Omental fat pad (tissue), 4 donors: Measurements from ENCODE around the gene PDZD2. TPM values are rescaled to one million over a fixed set of nuclear protein-coding genes. Genes with fewer than 3 reads are reported as not detected.

ENCODE experiments used
- ATAC-seq: fragments of 150-250 bp; one replicate; pipeline ENCODE4 v1.9.1; 2016; ENCODE audit warnings: mild to moderate bottlenecking, moderate library complexity; ENCODE audit not compliant: low FRiP score
- DNase-seq: peaks from one replicate; pipeline ENCODE4 v3.0.0-alpha.2; 2019; ENCODE audit warnings: low spot score
- CTCF ChIP-seq, 3 donors: fragments of 450-650 bp; IDR thresholded peaks; one replicate each; pipeline ENCODE4 v1.5.1; 2016 to 2017; ENCODE audit warnings: antibody characterized with exemption in 3 of 3, mild to moderate bottlenecking in 3 of 3, moderate library complexity in 2 of 3
- total RNA-seq, 4 donors: library from RNA; depleted of rRNA; stranded (reverse); fragments of >200 nt; gene quantifications; one replicate each; pipeline ENCODE4 v1.1.0, GENCODE V29; 2016

Gene PDZD2
- total RNA-seq, 4 donors from 2014 or later = 43.5 to 113 (median 55.7) TPM

DNA sequence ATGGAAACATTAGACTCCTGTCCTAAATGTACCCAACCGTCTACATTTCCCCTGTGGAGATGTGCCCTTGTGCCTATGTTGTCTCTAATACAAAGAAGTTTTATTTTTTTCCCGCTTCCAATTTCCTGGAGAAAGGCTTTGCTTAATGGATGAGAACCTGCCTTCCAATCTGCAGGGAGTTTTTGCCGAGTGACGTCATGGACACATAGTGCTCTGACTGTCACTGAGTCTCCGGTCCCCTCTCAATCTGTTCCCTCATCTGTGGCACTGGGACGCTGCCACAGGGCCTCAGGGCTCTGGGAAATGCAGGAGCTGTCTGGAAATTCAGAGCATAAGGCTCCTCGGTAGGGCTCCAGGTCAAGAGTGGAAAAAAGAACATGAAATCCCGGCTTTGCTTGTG lies 144.8 kb downstream of the PDZD2 start:
- DNase-seq = no peak
- no peak for TF ChIP-seq CTCF (IDR thresholded peaks at IDR 0.05)
- no peak for ATAC-seq

- ATAC-seq = no peak
- no peak for TF ChIP-seq CTCF (IDR thresholded peaks at IDR 0.05)
- no peak for DNase-seq
These were observed 147.2 kb downstream of the PDZD2 start for GRCh38 chr5:31786090-31786631.

DNA sequence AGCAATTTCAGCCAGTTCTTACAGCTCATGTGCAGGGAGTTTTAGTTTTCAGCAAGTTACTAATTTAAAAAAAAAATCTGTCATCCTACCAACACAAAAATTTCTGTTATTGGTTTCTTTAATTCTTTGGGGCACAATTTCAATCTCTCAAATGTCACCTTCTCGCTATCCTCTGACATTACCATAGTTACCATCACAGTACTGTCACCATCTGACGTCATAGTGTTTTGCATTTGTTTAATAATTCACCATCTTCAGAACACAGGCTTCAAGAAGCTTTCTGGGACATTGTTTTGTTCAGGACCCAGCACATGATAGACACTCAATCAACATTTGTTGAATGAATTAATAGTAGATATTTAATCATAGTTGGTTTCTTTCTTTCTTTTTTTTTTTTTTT lies 155.1 kb downstream of the PDZD2 start:
- ATAC-seq (no peak), DNase-seq (no peak)
- no peak for TF ChIP-seq CTCF (IDR thresholded peaks at IDR 0.05)

- ATAC-seq (no peak), DNase-seq (no peak)
- no peak for TF ChIP-seq CTCF (IDR thresholded peaks at IDR 0.05)
These were observed 159.2 kb downstream of the PDZD2 start for GRCh38 chr5:31798168-31798567.

GRCh38 chr5:31800351-31800750 lies 161.4 kb downstream of the PDZD2 start:
- DNase-seq (no peak), ATAC-seq (no peak)
- no peak for TF ChIP-seq CTCF (IDR thresholded peaks at IDR 0.05)

DNA sequence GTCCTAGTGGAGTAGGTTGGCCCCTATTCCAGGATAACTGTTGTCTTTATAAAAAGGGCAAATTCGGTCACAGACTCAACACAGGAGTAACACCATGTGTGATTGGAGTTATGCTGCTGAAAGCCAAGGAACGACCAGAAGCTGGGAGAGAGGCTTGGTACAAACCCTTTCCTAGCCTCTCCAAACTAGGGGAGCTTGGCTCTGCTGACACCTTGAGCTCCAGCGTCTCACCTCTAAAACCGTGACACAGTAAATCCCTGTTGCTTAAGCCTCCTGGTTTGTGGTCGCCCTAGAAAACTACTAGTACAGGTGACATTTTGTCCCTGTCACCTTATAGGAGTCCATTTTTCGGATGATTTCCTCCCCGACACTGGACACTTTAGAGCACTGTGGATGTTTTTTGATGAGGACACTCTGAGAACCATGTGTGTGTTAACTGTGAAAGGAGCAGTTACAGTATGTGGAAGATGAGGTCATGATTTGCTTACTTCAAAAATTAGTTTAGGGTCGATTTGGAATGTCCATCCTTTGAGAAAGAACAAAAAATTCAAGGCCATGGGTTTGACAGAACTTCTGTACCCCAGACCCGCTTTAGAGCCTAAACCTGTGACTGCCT lies 167.0 kb downstream of the PDZD2 start:
- no peak for DNase-seq
- no peak for ATAC-seq
- TF ChIP-seq CTCF (IDR thresholded peaks at IDR 0.05) = no peak

DNA sequence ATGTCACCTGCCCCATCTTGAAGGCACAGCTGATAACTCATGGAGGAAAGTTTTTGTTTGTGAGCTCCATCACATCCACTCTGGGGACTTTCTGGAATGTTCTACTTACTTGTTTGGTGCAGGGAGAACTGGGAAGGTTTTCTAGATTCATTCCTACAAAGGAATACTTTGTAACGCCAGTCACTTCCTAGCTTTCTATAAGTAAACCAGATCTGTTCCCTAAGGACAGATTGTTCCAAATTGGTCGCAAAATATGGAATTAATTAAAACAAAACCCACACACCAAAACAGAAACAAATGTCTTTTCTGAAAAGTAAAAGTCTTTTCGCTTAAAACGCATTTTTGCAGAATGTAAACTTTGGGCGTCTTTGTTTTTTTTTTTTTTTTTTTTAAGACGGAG lies 167.6 kb downstream of the PDZD2 start:
- TF ChIP-seq CTCF (IDR thresholded peaks at IDR 0.05) = no peak
- no peak for ATAC-seq
- no peak for DNase-seq
